ENCODE measurements around the gene LMOD3.

The LMOD3 gene

DNA sequence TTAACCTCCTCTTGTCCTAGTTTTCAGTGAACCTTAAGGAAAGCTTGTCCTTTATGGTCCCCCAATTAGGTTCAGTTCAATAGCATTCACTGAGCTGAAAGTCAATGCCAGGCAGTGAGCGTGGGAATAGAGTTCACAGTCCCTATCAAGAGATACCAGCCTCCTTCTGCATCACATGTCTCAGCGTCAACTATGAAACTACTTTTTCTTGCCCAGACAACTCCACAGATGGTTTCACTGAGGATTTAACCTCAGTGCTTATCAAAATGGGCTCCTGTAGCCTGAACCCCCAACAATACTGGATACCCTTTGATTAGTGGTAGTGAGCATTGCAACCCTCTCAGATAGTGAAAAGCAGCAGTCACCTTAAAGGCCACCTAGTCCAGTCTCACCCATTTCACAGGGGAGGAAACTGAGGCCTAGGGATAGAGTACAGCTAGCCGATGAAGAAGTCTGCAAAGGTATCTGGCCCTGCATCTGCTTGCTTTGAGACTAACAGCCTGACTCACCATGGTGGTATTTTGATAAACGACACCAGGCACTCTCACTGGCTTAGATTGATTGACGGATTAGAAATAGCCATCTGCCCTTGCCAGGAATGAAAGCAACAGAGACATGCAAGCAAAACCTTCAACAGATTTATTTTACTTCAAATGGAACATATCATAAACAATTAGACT is 40.7 kb downstream of the LMOD3 start:
- Histone ChIP-seq H2AFZ (ENCODE audit: low read depth, low read length, severe bottlenecking) (peak overlapping the region; percentile 88), H3K4me2 (ENCODE audit: low read depth, low read length, poor library complexity, severe bottlenecking) (peak overlapping the region; percentile 80), H3K27me3 (ENCODE audit: low read length) (no peaks in the 10 kb centered on the region), H3F3A (ENCODE audit: insufficient read depth) (peaks cover 40% of the 10 kb centered on the region), H3K27ac (ENCODE audit: low read depth, low read length) (peak overlapping the region; percentile 92), H3K79me2 (ENCODE audit: insufficient read depth, low read length) (peaks cover 53% of the 10 kb centered on the region), H3K9ac (ENCODE audit: low read length) (peak overlapping the region; percentile 71), H3K9me2 (replicated peaks; ENCODE audit: insufficient read depth, low read length) (no peaks in the 10 kb centered on the region), H3K4me3 (ENCODE audit: insufficient read depth, low read length, poor library complexity, severe bottlenecking) (no peak overlapping the region), H3K9me3 (ENCODE audit: insufficient read depth, low read length) (no peaks in the 10 kb centered on the region), H3K36me3 (ENCODE audit: low read length) (no peaks in the 10 kb centered on the region; the same call in 1 of the 2 replicates), H4K20me1 (ENCODE audit: low read depth, low read length) (no peaks in the 10 kb centered on the region)
- TF ChIP-seq EZH2phosphoT487 (conservative IDR thresholded peaks at IDR 0.05; ENCODE audit: low read length) = no peak
- TF ChIP-seq, protein P1, sequence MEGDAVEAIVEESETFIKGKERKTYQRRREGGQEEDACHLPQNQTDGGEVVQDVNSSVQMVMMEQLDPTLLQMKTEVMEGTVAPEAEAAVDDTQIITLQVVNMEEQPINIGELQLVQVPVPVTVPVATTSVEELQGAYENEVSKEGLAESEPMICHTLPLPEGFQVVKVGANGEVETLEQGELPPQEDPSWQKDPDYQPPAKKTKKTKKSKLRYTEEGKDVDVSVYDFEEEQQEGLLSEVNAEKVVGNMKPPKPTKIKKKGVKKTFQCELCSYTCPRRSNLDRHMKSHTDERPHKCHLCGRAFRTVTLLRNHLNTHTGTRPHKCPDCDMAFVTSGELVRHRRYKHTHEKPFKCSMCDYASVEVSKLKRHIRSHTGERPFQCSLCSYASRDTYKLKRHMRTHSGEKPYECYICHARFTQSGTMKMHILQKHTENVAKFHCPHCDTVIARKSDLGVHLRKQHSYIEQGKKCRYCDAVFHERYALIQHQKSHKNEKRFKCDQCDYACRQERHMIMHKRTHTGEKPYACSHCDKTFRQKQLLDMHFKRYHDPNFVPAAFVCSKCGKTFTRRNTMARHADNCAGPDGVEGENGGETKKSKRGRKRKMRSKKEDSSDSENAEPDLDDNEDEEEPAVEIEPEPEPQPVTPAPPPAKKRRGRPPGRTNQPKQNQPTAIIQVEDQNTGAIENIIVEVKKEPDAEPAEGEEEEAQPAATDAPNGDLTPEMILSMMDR (IDR thresholded peaks at IDR 0.05; ENCODE audit: insufficient read depth, low read length, poor library complexity, severe bottlenecking) = no peak

DNA sequence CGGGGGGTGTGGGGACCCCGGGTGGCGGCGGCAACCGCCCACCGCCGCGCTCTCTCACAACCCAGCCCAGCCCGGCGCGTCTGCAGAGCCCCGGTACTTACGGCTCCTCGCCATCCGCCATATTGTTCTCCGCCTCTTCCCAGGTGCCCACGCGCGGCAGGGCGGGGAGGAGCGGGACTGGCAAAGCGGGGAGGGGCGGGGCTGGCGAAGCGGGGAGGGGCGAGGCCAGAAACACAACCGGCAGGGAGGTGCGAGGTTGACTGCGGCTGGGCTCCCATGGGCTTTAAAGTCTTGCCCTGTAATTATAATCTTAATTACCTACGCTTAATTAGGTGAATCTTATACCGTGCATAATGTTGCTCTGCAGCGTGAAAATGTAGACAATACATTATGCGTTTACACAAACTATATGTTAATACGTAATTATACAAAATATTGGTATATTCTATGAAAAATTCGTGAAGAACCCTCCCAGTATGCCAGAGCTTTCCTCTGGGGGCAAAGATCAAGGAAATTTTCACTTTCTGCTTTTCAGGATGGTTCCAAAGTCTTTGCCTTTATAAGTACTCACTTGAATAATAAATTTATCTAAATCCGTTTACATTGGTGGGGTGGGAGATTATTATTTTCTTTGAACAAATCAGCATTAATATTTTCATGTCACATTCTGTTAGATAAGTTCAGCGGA is 42.0 kb downstream of the LMOD3 start, which contains the start of gene UBA3:
UBA3 (minus strand) TSS at position 133 of the 688 bp plus-strand sequence; CDS start at position 121, 12 bp downstream.
- H3K79me2 ChIP-seq (ENCODE audit: insufficient read depth, low read length) = peaks cover 51% of the 10 kb centered on the region
- H2AFZ ChIP-seq (ENCODE audit: low read depth, low read length, severe bottlenecking) = peak within 1 kb of the TSS; percentile 59
- peak within 1 kb of the TSS; percentile 78 for H3K4me3 ChIP-seq (ENCODE audit: insufficient read depth, low read length, poor library complexity, severe bottlenecking)
- H3K27me3 ChIP-seq (ENCODE audit: low read length) = no peaks in the 10 kb centered on the region
- no peaks in the 10 kb centered on the region for H3K9me2 ChIP-seq (replicated peaks; ENCODE audit: insufficient read depth, low read length)
- H4K20me1 ChIP-seq (ENCODE audit: low read depth, low read length) = no peaks in the 10 kb centered on the region
- no peak for TF ChIP-seq EZH2phosphoT487 (conservative IDR thresholded peaks at IDR 0.05; ENCODE audit: low read length)
- TF ChIP-seq, protein P1 (IDR thresholded peaks at IDR 0.05; ENCODE audit: insufficient read depth, low read length, poor library complexity, severe bottlenecking) = no peak
- no peaks in the 10 kb centered on the region for H3K9me3 ChIP-seq (ENCODE audit: insufficient read depth, low read length)
- H3K4me2 ChIP-seq (ENCODE audit: low read depth, low read length, poor library complexity, severe bottlenecking) = peak within 1 kb of the TSS; percentile 83
- H3K9ac ChIP-seq (ENCODE audit: low read length) = peak within 1 kb of the TSS; percentile 97
- no peaks in the 10 kb centered on the region; the same call in 1 of the 2 replicates for H3K36me3 ChIP-seq (ENCODE audit: low read length)
- H3F3A ChIP-seq (ENCODE audit: insufficient read depth) = peaks cover 40% of the 10 kb centered on the region
- peak within 1 kb of the TSS; percentile 92 for H3K27ac ChIP-seq (ENCODE audit: low read depth, low read length)

DNA sequence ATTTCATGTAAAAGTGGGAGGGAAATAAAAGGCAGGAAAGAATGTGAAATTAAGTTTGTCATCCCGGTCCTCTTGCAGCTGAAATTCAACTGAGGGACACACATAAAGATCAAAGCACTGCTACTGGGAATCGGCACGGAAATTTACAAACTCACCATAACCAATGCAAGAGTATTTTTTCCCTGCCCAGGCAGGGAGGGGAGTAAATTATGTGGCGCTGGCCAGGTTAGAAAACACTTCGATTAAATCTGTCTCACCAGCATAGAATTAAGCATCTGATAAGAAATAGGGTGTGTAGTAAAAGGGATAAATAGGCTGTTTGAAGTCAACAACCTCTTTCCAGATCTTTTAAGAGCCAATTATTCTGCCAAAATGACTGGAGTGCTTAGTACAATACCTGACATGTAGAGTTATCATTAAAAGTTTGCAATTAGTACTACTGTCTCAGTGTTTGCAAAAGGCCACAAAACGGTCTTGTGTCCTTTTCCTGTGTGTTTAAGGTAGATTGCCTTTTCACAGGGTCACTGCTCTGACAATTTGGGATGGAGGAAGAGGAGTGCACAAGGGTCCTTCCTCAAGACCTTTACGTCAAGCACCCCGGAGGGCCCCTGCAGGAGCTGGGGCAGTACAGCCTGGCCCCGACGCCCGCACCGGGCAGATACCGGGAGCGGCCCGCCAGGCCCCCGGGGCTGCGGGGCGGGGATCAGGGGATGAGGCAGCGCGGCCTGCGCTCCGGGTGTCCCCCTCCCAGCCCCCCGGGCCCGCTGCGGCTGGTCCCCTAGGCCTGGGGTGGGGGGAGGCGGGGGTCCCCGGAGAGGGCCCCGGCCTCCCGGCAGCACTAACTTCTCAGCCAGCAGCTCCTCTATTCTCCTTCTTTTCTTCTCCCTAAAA is 42.9 kb downstream of the LMOD3 start:
- peaks cover 39% of the 10 kb centered on the region for H3F3A ChIP-seq (ENCODE audit: insufficient read depth)
- H3K9ac ChIP-seq (ENCODE audit: low read length) = peak overlapping the region; percentile 97
- peak overlapping the region; percentile 45 for H3K27ac ChIP-seq (ENCODE audit: low read depth, low read length)
- H4K20me1 ChIP-seq (ENCODE audit: low read depth, low read length) = no peaks in the 10 kb centered on the region
- H2AFZ ChIP-seq (ENCODE audit: low read depth, low read length, severe bottlenecking) = peak overlapping the region; percentile 19
- H3K9me3 ChIP-seq (ENCODE audit: insufficient read depth, low read length) = no peaks in the 10 kb centered on the region
- H3K9me2 ChIP-seq (replicated peaks; ENCODE audit: insufficient read depth, low read length) = no peaks in the 10 kb centered on the region
- H3K4me3 ChIP-seq (ENCODE audit: insufficient read depth, low read length, poor library complexity, severe bottlenecking) = peak overlapping the region; percentile 78
- H3K79me2 ChIP-seq (ENCODE audit: insufficient read depth, low read length) = peaks cover 52% of the 10 kb centered on the region
- peak overlapping the region; percentile 83 for H3K4me2 ChIP-seq (ENCODE audit: low read depth, low read length, poor library complexity, severe bottlenecking)
- no peaks in the 10 kb centered on the region; the same call in 1 of the 2 replicates for H3K36me3 ChIP-seq (ENCODE audit: low read length)
- no peak for TF ChIP-seq EZH2phosphoT487 (conservative IDR thresholded peaks at IDR 0.05; ENCODE audit: low read length)
- TF ChIP-seq, protein P1 (IDR thresholded peaks at IDR 0.05; ENCODE audit: insufficient read depth, low read length, poor library complexity, severe bottlenecking) = no peak
- H3K27me3 ChIP-seq (ENCODE audit: low read length) = no peaks in the 10 kb centered on the region
